Measurements from ENCODE around the gene SORCS3. TPM values are rescaled to one million over a fixed set of nuclear protein-coding genes. Genes with fewer than 3 reads are reported as not detected.

The SORCS3 gene
- total and polyA plus RNA-seq, 10 of the 15 experiments (the other 5 are each of a cell fraction or from before 2014, with no cell fraction given): 0.01 to 0.04 (median 0.02) TPM; not detected in 7

DNA sequence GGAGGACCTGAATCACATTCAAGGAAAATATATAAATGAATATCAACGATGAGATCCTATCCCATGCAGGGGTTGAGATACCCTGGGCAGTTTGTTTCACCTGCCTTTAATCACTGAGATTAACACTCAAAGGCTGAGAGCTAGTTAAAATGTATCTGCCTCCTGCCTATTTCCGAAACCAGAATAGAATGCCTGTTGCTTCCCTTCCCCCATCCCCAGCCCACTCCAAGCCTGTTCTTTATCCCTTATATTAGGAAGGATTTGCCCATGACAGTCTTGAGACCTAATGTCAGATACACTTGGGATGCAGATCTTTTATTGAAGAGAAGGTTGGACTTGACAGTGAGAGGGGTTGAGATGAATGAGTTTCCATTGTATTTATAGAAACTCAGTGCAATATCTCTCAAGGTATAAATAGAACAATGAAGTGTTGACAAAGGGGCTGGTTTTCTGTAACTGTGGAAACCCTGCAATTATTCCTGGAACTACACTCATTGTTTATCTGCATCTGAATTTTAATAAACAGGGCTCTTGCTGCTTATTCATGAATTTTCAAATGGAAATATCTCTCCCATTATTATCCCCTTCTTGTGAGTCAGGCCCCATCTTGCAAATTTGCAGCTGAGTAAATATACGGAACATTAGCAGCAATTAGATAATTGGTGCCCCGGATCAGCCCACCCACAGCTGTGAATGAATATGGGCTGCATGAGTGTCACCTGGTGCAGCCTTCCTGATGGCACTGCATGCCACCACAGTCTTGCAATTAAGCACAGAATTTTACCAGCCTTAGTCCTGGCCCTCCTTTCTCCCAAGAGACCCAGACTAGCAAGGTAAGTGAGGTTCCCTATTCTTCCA, 66.7 kb downstream of the SORCS3 start:
- DNase-seq (ENCODE audit: low read depth, low spot score): no peak
- Histone ChIP-seq H3K4me2 (ENCODE audit: control insufficient read depth, insufficient read depth) (no peak overlapping the region), H3K27me3 (replicated peaks in 1 of 2; ENCODE audit: control insufficient read depth in 2 of 2, insufficient read depth in 2 of 2, low read length in 1 of 2) (no peaks in the 10 kb centered on the region), H3K9me3 (replicated peaks; ENCODE audit: control insufficient read depth, insufficient read depth, low read length) (no peaks in the 10 kb centered on the region), H3K4me1 (ENCODE audit: control insufficient read depth, insufficient read depth, low read length) (no peaks in the 10 kb centered on the region), H2AFZ (ENCODE audit: control insufficient read depth, low read depth, low read length) (no peak overlapping the region), H3K36me3 (ENCODE audit: control insufficient read depth in 2 of 2, insufficient read depth in 2 of 2, low read length in 1 of 2) (no peaks in the 10 kb centered on the region), H3K9ac (ENCODE audit: control insufficient read depth, insufficient read depth, low read length) (no peak overlapping the region), H4K20me1 (ENCODE audit: control insufficient read depth, insufficient read depth) (no peaks in the 10 kb centered on the region), H3K4me3 (no peak overlapping the region), H3K79me2 (ENCODE audit: control insufficient read depth, insufficient read depth, low read length) (no peaks in the 10 kb centered on the region), H3K27ac (ENCODE audit: control insufficient read depth, insufficient read depth) (no peak overlapping the region)
- intact Hi-C loops (cut with micrococcal nuclease; ENCODE audit: unreplicated experiment) (no loop called here), in situ Hi-C loops (cut with MboI) (no loop called here)
- RAD21 ChIA-PET (ENCODE audit: unreplicated experiment): no interaction called here
- POLR2A ChIA-PET: no interaction called here
- ATAC-seq: no peak
- no peak for FAIRE-seq
- no peak for TF ChIP-seq EED (IDR thresholded peaks at IDR 0.05; ENCODE audit: low read depth)
- TF ChIP-seq HDAC6 (IDR thresholded peaks at IDR 0.05; ENCODE audit: unreplicated experiment): no peak
- TF ChIP-seq ZBTB33 (IDR thresholded peaks at IDR 0.05): no peak
- no peak for TF ChIP-seq RB1 (IDR thresholded peaks at IDR 0.05; ENCODE audit: borderline replicate concordance)
- no peak for TF ChIP-seq CBX3 (IDR thresholded peaks at IDR 0.05; ENCODE audit: borderline replicate concordance, low read depth)
- TF ChIP-seq, protein P1, sequence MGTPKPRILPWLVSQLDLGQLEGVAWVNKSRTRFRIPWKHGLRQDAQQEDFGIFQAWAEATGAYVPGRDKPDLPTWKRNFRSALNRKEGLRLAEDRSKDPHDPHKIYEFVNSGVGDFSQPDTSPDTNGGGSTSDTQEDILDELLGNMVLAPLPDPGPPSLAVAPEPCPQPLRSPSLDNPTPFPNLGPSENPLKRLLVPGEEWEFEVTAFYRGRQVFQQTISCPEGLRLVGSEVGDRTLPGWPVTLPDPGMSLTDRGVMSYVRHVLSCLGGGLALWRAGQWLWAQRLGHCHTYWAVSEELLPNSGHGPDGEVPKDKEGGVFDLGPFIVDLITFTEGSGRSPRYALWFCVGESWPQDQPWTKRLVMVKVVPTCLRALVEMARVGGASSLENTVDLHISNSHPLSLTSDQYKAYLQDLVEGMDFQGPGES (IDR thresholded peaks at IDR 0.05): no peak
- no peak for TF ChIP-seq CREB1 (IDR thresholded peaks at IDR 0.05; ENCODE audit: low read depth)
- TF ChIP-seq ZNF384 (IDR thresholded peaks at IDR 0.05; ENCODE audit: borderline replicate concordance, low read depth, low read length): no peak
- no peak for TF ChIP-seq SMAD1 (IDR thresholded peaks at IDR 0.05; ENCODE audit: low read depth, partially characterized antibody)
- CTCF ChIA-PET: no interaction called here
- 7% methylated on average over 4 of the region's 4 CpGs for WGBS (ENCODE audit: insufficient coverage, insufficient replicate concordance, low lambda C conversion rate, missing lambda C conversion rate)
- BruUV-seq (replicated peaks): no TSS peak
- SMC1A ChIA-PET (ENCODE audit: uncharacterized antibody, unreplicated experiment): no interaction called here

Measured in GM12878 (cell line).